GM23338 (cell line): ENCODE measurements around the gene PEX10. TPM values are rescaled to one million over a fixed set of nuclear protein-coding genes. Genes with fewer than 3 reads are reported as not detected.

Experiments used
- ATAC-seq: fragments of 200-7000 bp; cut with Tn5 transposase; 3 replicates; pipeline ENCODE4 v1.9.1; 2020
- DNase-seq: peaks from one replicate; pipeline ENCODE4 v3.0.0-alpha.2; 2015; ENCODE audit warnings: low spot score
- H2AFZ ChIP-seq: fragments of 200-600 bp; sonication (generic); 2 replicates; pipeline ENCODE4 v1.8.0; 2016; ENCODE audit warnings: antibody characterized with exemption, mild to moderate bottlenecking, moderate library complexity
- H3F3A ChIP-seq: fragments of 200-600 bp; sonication (generic); replicated peaks from 2 replicates; pipeline ENCODE4 v1.8.0; 2017; ENCODE audit warnings: antibody characterized with exemption, mixed run types, low read depth
- H3K27ac ChIP-seq: fragments of 200-600 bp; sonication (generic); 2 replicates; pipeline ENCODE4 v1.6.1; 2016; ENCODE audit warnings: low read depth
- H3K27me3 ChIP-seq: fragments of 200-600 bp; sonication (generic); 2 replicates; pipeline ENCODE4 v1.8.0; 2016; ENCODE audit warnings: mild to moderate bottlenecking, mixed run types, moderate library complexity; ENCODE audit not compliant: insufficient read depth
- H3K36me3 ChIP-seq: fragments of 200-600 bp; sonication (generic); 2 replicates; pipeline ENCODE4 v1.8.0; 2016; ENCODE audit warnings: mild to moderate bottlenecking; ENCODE audit not compliant: insufficient read depth
- H3K4me1 ChIP-seq: fragments of 200-600 bp; sonication (generic); 2 replicates; pipeline ENCODE4 v1.8.0; 2016; ENCODE audit warnings: mild to moderate bottlenecking, moderate library complexity; ENCODE audit not compliant: insufficient read depth
- H3K4me2 ChIP-seq: fragments of 200-600 bp; sonication (generic); 2 replicates; pipeline ENCODE4 v1.7.1; 2017; ENCODE audit warnings: mixed run types
- H3K4me3 ChIP-seq: fragments of 200-600 bp; sonication (generic); 2 replicates; pipeline ENCODE4 v1.6.1; 2016; ENCODE audit warnings: mixed run types
- H3K79me2 ChIP-seq: fragments of 200-600 bp; sonication (generic); replicated peaks from 2 replicates; pipeline ENCODE4 v1.8.0; 2017; ENCODE audit warnings: mild to moderate bottlenecking; ENCODE audit not compliant: insufficient read depth
- H3K9me2 ChIP-seq: fragments of 200-600 bp; sonication (generic); 2 replicates; pipeline ENCODE4 v1.8.0; 2017; ENCODE audit not compliant: insufficient read depth
- H4K20me1 ChIP-seq: fragments of 200-600 bp; sonication (generic); replicated peaks from 2 replicates; pipeline ENCODE4 v1.8.0; 2017; ENCODE audit warnings: mild to moderate bottlenecking; ENCODE audit not compliant: insufficient read depth
- H3K27ac Mint-ChIP-seq: 2 replicates; pipeline ENCODE4 v1.8.0; 2020; ENCODE audit warnings: inconsistent platforms, mild to moderate bottlenecking, moderate library complexity, mixed read lengths
- H3K27me3 Mint-ChIP-seq: 3 replicates; pipeline ENCODE4 v1.8.0; 2022; ENCODE audit warnings: low read depth, mild to moderate bottlenecking, moderate library complexity, mixed read lengths, inconsistent platforms; ENCODE audit not compliant: insufficient read depth, poor library complexity
- H3K36me3 Mint-ChIP-seq: 3 replicates; pipeline ENCODE4 v1.8.0; 2021; ENCODE audit warnings: low read depth, mild to moderate bottlenecking, inconsistent platforms, moderate library complexity, mixed read lengths
- H3K4me1 Mint-ChIP-seq: 3 replicates; pipeline ENCODE4 v1.8.0; 2020; ENCODE audit warnings: mild to moderate bottlenecking, inconsistent platforms, mixed read lengths
- H3K4me3 Mint-ChIP-seq: 3 replicates; pipeline ENCODE4 v1.8.0; 2021; ENCODE audit warnings: moderate library complexity, mild to moderate bottlenecking, inconsistent platforms, mixed read lengths
- H3K9me3 Mint-ChIP-seq: 3 replicates; pipeline ENCODE4 v1.8.0; 2020; ENCODE audit warnings: moderate library complexity, mild to moderate bottlenecking, inconsistent platforms, mixed read lengths
- CREB1 ChIP-seq: fragments of 250-450 bp; sonication (Bioruptor Pico); IDR thresholded peaks from 2 replicates; pipeline ENCODE4 v1.5.0; 2020; ENCODE audit warnings: low read depth, mild to moderate bottlenecking, moderate library complexity
- CTCF ChIP-seq, 2 experiments: fragments of 200-600 bp in 1 of 2; sonication (generic) in 1 of 2; conservative IDR thresholded peaks; 2 replicates each; pipeline versions ENCODE4 v1.5.1 to v1.6.1; 2016 to 2017; ENCODE audit warnings: antibody characterized with exemption in 2 of 2, low read depth in 2 of 2, mild to moderate bottlenecking in 2 of 2, moderate library complexity in 1 of 2
- ETS1 ChIP-seq: IDR thresholded peaks from 2 replicates; pipeline ENCODE4 v1.6.1; 2016; ENCODE audit warnings: antibody characterized with exemption
- EZH2 ChIP-seq: fragments of 200-600 bp; sonication (generic); IDR thresholded peaks from one replicate; pipeline ENCODE4 v1.8.0; 2017; ENCODE audit warnings: antibody characterized with exemption, mild to moderate bottlenecking, low read depth; ENCODE audit not compliant: unreplicated experiment
- EZH2phosphoT487 ChIP-seq: fragments of 200-600 bp; sonication (generic); IDR thresholded peaks from one replicate; pipeline ENCODE4 v1.8.1; 2018; ENCODE audit warnings: antibody characterized with exemption; ENCODE audit not compliant: unreplicated experiment
- JUNB ChIP-seq: IDR thresholded peaks from one replicate; pipeline ENCODE4 v1.6.1; 2016; ENCODE audit warnings: antibody characterized with exemption; ENCODE audit not compliant: unreplicated experiment
- NANOG ChIP-seq: IDR thresholded peaks from 2 replicates; pipeline ENCODE4 v1.6.1; 2016; ENCODE audit warnings: antibody characterized with exemption, borderline replicate concordance
- POLR2AphosphoS5 ChIP-seq: IDR thresholded peaks from 2 replicates; pipeline ENCODE4 v1.6.1; 2016; ENCODE audit warnings: antibody characterized with exemption, low read depth
- REST ChIP-seq: IDR thresholded peaks from one replicate; pipeline ENCODE4 v1.6.1; 2018; ENCODE audit warnings: antibody characterized with exemption; ENCODE audit not compliant: unreplicated experiment
- STAT1 ChIP-seq: IDR thresholded peaks from one replicate; pipeline ENCODE4 v1.6.1; 2016; ENCODE audit warnings: antibody characterized with exemption; ENCODE audit not compliant: unreplicated experiment
- ZNF114 ChIP-seq: fragments of 250-450 bp; sonication (Bioruptor Pico); IDR thresholded peaks from 2 replicates; pipeline ENCODE4 v1.5.0; 2020; ENCODE audit warnings: mild to moderate bottlenecking, moderate library complexity
- ZNF331 ChIP-seq: fragments of 250-450 bp; sonication (Bioruptor Pico); IDR thresholded peaks from 2 replicates; pipeline ENCODE4 v1.5.0; 2020; ENCODE audit warnings: low read depth, mild to moderate bottlenecking, moderate library complexity
- ZNF462 ChIP-seq: fragments of 250-450 bp; sonication (Bioruptor Pico); IDR thresholded peaks from 2 replicates; pipeline ENCODE4 v1.5.0; 2020; ENCODE audit warnings: mild to moderate bottlenecking, moderate library complexity
- polyA plus RNA-seq: library from polyadenylated mRNA; unstranded; fragments of >200 nt; fragmentation: Nextera tagmentation; extraction: Ambion mirVana; gene quantifications from 2 replicates; pipeline ENCODE4 v1.2.1, GENCODE V29; 2016
- total RNA-seq: library from RNA; depleted of rRNA; stranded (reverse); fragments of >200 nt; shearing (Covaris generic); gene quantifications from 2 replicates; pipeline ENCODE4 v1.2.3, GENCODE V29; 2014

The PEX10 gene
- total and polyA plus RNA-seq, 2 experiments from 2014 or later: 15.0 to 53.9 TPM

GRCh38 chr1:2396476-2396875, 15.9 kb downstream of the PEX10 start:
- no peak overlapping the region for H3K4me3 Mint-ChIP-seq
- peaks cover 11% of the 10 kb centered on the region for H3K4me1 Mint-ChIP-seq
- Histone ChIP-seq H3K27me3 (no peaks in the 10 kb centered on the region), H3K27ac (no peak overlapping the region), H3F3A (no peaks in the 10 kb centered on the region; the same call in 1 of the 2 replicates), H3K4me2 (no peak overlapping the region), H3K79me2 (peaks cover 39% of the 10 kb centered on the region), H3K4me3 (no peak overlapping the region), H4K20me1 (peaks cover 15% of the 10 kb centered on the region), H3K36me3 (no peaks in the 10 kb centered on the region; the same call in none of the 2 replicates), H2AFZ (no peak overlapping the region), H3K9me2 (no peaks in the 10 kb centered on the region), H3K4me1 (no peaks in the 10 kb centered on the region; the same call in 1 of the 2 replicates)
- no peaks in the 10 kb centered on the region for H3K9me3 Mint-ChIP-seq
- H3K36me3 Mint-ChIP-seq: peaks cover 51% of the 10 kb centered on the region
- ATAC-seq: no peak
- DNase-seq: no peak
- TF ChIP-seq CREB1 (CRISPR knock-in tag): no peak
- TF ChIP-seq STAT1: no peak
- TF ChIP-seq CTCF (conservative IDR thresholded peaks at IDR 0.05; ENCODE audit: low read depth in 2 of 2): no peak
- TF ChIP-seq ZNF462 (CRISPR knock-in tag): no peak
- TF ChIP-seq ZNF114 (CRISPR knock-in tag): no peak
- TF ChIP-seq JUNB: no peak
- no peak for TF ChIP-seq EZH2
- TF ChIP-seq EZH2phosphoT487: no peak
- no peak for TF ChIP-seq ETS1
- no peak for TF ChIP-seq ZNF331
- TF ChIP-seq NANOG: no peak
- no peak for TF ChIP-seq REST
- TF ChIP-seq POLR2AphosphoS5: no peak
- no peak overlapping the region for H3K27ac Mint-ChIP-seq
- H3K27me3 Mint-ChIP-seq: peaks cover 8% of the 10 kb centered on the region
